NCI-H2227 (cell line): ENCODE data around the gene OR10J4.
"Not testable (repeated sequence)": the region's sequence is repeated elsewhere in the genome, so short reads cannot be mapped to it uniquely, and the experiment has no call there.

Experiments
- DNase-seq: peaks from one replicate; lab custom pipeline; 2025; ENCODE audit not compliant: unreplicated experiment; lab: John Stamatoyannopoulos, UW

The OR10J4 gene

GRCh38 chr1:159431904-159432303, at the start of gene OR10J4:
Gene OR10J4 (plus strand): TSS chr1:159432204.
- DNase-seq, result no peak

GRCh38 chr1:159406821-159407220, 25.2 kb upstream of the OR10J4 start:
- DNase-seq, result no peak

GRCh38 chr1:159408862-159409400, 23.1 kb upstream of the OR10J4 start:
- DNase-seq, result no peak

- no peak for DNase-seq
Observed at GRCh38 chr1:159421821-159422220, 10.2 kb upstream of the OR10J4 start.

- no peak for DNase-seq
Observed at GRCh38 chr1:159428536-159428935, 3.5 kb upstream of the OR10J4 start.

- no peak for DNase-seq
Observed at GRCh38 chr1:159429074-159429861, 2.7 kb upstream of the OR10J4 start.

- no peak for DNase-seq
Observed at GRCh38 chr1:159430985-159431384, 1.0 kb upstream of the OR10J4 start.

- no peak for DNase-seq
Observed at GRCh38 chr1:159436469-159436868, 4.5 kb downstream of the OR10J4 start.

- no peak for DNase-seq
Observed at GRCh38 chr1:159439422-159439821, 7.4 kb downstream of the OR10J4 start, which contains the start of gene OR10J1. Gene OR10J1 (plus strand): TSS chr1:159439722. CDS start chr1:159439792, 70 bp downstream.

- DNase-seq, result no peak
Observed at GRCh38 chr1:159441360-159441759, 9.4 kb downstream of the OR10J4 start.

GRCh38 chr1:159442428-159442827, 10.4 kb downstream of the OR10J4 start:
- DNase-seq, result no peak

GRCh38 chr1:159443066-159443750, 11.2 kb downstream of the OR10J4 start:
- DNase-seq, result no peak

GRCh38 chr1:159444511-159444910, 12.5 kb downstream of the OR10J4 start:
- DNase-seq, result no peak

GRCh38 chr1:159448181-159448580, 16.2 kb downstream of the OR10J4 start:
- no peak for DNase-seq

- not testable (repeated sequence) for DNase-seq
Observed at GRCh38 chr1:159449605-159450004, 17.6 kb downstream of the OR10J4 start.

- DNase-seq, result no peak
Observed at GRCh38 chr1:159459551-159459950, 27.5 kb downstream of the OR10J4 start.

- DNase-seq, result no peak
Observed at GRCh38 chr1:159465191-159465603, 33.2 kb downstream of the OR10J4 start.

- no peak for DNase-seq
Observed at GRCh38 chr1:159468321-159468720, 36.3 kb downstream of the OR10J4 start.

- DNase-seq, result no peak
Observed at GRCh38 chr1:159469921-159470533, 38.0 kb downstream of the OR10J4 start.

GRCh38 chr1:159473335-159473734, 41.3 kb downstream of the OR10J4 start:
- no peak for DNase-seq

GRCh38 chr1:159474926-159475325, 42.9 kb downstream of the OR10J4 start:
- no peak for DNase-seq
